PC-3 (cell line): ENCODE results near the gene PAOX.

ENCODE experiments used
- EZH2 ChIP-seq: fragments of 300-600 bp; sonication (generic); IDR thresholded peaks from one replicate; pipeline ENCODE4 v1.6.1; 2017; ENCODE audit warnings: antibody characterized with exemption, mild to moderate bottlenecking, low read length; ENCODE audit not compliant: unreplicated experiment
- EZH2phosphoT487 ChIP-seq: fragments of 300-600 bp; sonication (generic); IDR thresholded peaks from 2 replicates; pipeline ENCODE4 v1.6.1; 2018; ENCODE audit warnings: mild to moderate bottlenecking, antibody characterized with exemption, low read length, borderline replicate concordance
- TF ChIP-seq, protein P1 (sequence below): fragments of 300-600 bp; sonication (generic); conservative IDR thresholded peaks from 2 replicates; pipeline ENCODE4 v1.5.1; 2017; ENCODE audit warnings: antibody characterized with exemption, low read depth, mild to moderate bottlenecking, low read length

DNA sequence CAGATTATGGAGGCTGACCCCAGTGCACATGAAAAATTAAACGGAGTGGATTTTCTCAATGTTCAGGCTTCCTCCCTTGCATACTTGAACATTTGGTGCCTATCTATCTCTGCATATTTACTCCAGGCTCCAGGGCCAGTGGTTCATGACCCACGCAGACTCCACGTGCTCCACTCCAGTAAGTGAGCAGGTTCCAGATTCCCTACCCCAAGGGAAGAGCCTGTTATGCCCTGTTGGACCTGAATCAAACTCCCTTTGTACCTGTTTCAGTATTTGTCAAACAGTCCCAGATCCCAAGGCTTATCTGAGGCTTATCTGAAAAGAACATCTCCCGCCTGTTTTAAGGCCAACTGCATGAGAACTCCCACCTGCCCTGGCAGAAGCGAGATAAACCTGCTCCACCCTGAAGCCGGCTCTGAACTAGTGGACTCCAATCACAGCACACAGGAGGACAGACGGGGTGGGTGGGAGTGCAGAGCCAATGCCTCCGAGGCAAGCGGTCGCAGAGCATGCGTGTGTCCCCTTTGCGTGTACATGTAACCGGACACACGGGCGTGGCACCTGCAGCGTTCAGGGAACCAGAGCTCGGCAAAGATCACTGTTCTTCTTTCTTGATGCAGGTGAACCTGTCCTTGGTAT, 19.0 kb upstream of the PAOX start:
- TF ChIP-seq, protein P1, sequence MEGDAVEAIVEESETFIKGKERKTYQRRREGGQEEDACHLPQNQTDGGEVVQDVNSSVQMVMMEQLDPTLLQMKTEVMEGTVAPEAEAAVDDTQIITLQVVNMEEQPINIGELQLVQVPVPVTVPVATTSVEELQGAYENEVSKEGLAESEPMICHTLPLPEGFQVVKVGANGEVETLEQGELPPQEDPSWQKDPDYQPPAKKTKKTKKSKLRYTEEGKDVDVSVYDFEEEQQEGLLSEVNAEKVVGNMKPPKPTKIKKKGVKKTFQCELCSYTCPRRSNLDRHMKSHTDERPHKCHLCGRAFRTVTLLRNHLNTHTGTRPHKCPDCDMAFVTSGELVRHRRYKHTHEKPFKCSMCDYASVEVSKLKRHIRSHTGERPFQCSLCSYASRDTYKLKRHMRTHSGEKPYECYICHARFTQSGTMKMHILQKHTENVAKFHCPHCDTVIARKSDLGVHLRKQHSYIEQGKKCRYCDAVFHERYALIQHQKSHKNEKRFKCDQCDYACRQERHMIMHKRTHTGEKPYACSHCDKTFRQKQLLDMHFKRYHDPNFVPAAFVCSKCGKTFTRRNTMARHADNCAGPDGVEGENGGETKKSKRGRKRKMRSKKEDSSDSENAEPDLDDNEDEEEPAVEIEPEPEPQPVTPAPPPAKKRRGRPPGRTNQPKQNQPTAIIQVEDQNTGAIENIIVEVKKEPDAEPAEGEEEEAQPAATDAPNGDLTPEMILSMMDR: no peak
- no peak for TF ChIP-seq EZH2phosphoT487
- TF ChIP-seq EZH2: no peak
